HepG2 (cell line): ENCODE results near the gene PLSCR5. TPM values are rescaled to one million over a fixed set of nuclear protein-coding genes. Genes with fewer than 3 reads are reported as not detected.

Source experiments
- HOXA5 ChIP-seq: sonication (generic); formaldehyde crosslinking; IDR thresholded peaks from 2 replicates; pipeline ENCODE4 v1.4.0; 2020; ENCODE audit warnings: missing genetic modification reagents
- PRMT3 ChIP-seq: sonication (generic); formaldehyde crosslinking; IDR thresholded peaks from 2 replicates; pipeline ENCODE4 v1.8.1; 2022; ENCODE audit warnings: low read depth, mild to moderate bottlenecking, moderate library complexity, missing genetic modification reagents, borderline replicate concordance
- ZNF619 ChIP-seq: sonication (generic); formaldehyde crosslinking; IDR thresholded peaks from 2 replicates; pipeline ENCODE4 v1.4.0; 2020; ENCODE audit warnings: mild to moderate bottlenecking, missing genetic modification reagents
- ZNF782 ChIP-seq: sonication (generic); formaldehyde crosslinking; IDR thresholded peaks from 2 replicates; pipeline ENCODE4 v1.4.0; 2020; ENCODE audit warnings: missing genetic modification reagents, mild to moderate bottlenecking, borderline replicate concordance
- polyA plus RNA-seq, 8 experiments: library from polyadenylated mRNA; depleted of rRNA in 3 of 8; stranded (reverse) in 7 of 8; unstranded in 1 of 8; fragments of >200 nt; fragmentation: Illumina TruSeq in 4 of 8; extraction: Trizol in 4 of 8; gene quantifications; 2 replicates each; pipeline versions ENCODE4 v1.2.1 to v1.2.3, GENCODE V29; 2011 to 2016; ENCODE audit warnings: low read depth in 4 of 8, missing spikeins in 1 of 8, mixed read lengths in 1 of 8; ENCODE audit not compliant: insufficient read depth in 1 of 8
- total RNA-seq, 5 experiments: library from RNA; depleted of rRNA; stranded (reverse); fragments of >200 nt; fragmentation: Illumina TruSeq; extraction: Trizol; gene quantifications; 2 replicates each; pipeline ENCODE4 v1.2.3, GENCODE V29; 2016; ENCODE audit warnings: low read depth in 1 of 5
- TF ChIP-seq, protein P1 (sequence below): sonication (generic); formaldehyde crosslinking; IDR thresholded peaks from 2 replicates; pipeline ENCODE4 v1.5.1; 2020; ENCODE audit warnings: mild to moderate bottlenecking, missing genetic modification reagents, borderline replicate concordance
- TF ChIP-seq, protein P2 (sequence below): sonication (generic); formaldehyde crosslinking; IDR thresholded peaks from 2 replicates; pipeline ENCODE4 v1.5.0; 2020; ENCODE audit warnings: mild to moderate bottlenecking, missing genetic modification reagents
- TF ChIP-seq, protein P3 (sequence below): sonication (generic); formaldehyde crosslinking; IDR thresholded peaks from 2 replicates; pipeline ENCODE4 v1.4.0; 2020; ENCODE audit warnings: mild to moderate bottlenecking, missing genetic modification reagents
- TF ChIP-seq, protein P4 (sequence below): sonication (generic); formaldehyde crosslinking; IDR thresholded peaks from 2 replicates; pipeline ENCODE4 v1.5.1; 2020; ENCODE audit warnings: missing genetic modification reagents, mild to moderate bottlenecking, borderline replicate concordance

Gene PLSCR5
- total and polyA plus RNA-seq, 2 of the 13 experiments (the other 11 are each of a cell fraction or from before 2014, with no cell fraction given) = 0.50 TPM; not detected in 1

DNA sequence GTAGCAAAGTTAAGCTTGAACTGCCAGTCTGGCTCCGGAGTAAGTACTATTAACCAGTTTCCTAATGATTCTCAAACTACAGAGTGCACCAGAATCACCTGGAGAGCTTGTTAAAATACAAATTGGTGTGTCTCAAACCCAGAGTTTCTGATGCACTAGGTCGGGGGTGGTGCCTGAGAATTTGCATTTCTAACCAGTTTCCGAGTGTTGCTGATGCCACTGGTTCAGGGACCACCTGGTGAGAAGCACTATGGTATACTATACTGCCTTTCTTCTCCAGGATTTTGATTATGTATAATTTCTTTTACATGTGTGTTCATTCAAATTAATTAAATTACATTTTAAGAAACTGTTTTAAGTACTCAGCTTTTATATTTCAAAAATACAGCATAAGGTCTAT lies 48.8 kb upstream of the PLSCR5 start (continued):
- TF ChIP-seq, protein P1, sequence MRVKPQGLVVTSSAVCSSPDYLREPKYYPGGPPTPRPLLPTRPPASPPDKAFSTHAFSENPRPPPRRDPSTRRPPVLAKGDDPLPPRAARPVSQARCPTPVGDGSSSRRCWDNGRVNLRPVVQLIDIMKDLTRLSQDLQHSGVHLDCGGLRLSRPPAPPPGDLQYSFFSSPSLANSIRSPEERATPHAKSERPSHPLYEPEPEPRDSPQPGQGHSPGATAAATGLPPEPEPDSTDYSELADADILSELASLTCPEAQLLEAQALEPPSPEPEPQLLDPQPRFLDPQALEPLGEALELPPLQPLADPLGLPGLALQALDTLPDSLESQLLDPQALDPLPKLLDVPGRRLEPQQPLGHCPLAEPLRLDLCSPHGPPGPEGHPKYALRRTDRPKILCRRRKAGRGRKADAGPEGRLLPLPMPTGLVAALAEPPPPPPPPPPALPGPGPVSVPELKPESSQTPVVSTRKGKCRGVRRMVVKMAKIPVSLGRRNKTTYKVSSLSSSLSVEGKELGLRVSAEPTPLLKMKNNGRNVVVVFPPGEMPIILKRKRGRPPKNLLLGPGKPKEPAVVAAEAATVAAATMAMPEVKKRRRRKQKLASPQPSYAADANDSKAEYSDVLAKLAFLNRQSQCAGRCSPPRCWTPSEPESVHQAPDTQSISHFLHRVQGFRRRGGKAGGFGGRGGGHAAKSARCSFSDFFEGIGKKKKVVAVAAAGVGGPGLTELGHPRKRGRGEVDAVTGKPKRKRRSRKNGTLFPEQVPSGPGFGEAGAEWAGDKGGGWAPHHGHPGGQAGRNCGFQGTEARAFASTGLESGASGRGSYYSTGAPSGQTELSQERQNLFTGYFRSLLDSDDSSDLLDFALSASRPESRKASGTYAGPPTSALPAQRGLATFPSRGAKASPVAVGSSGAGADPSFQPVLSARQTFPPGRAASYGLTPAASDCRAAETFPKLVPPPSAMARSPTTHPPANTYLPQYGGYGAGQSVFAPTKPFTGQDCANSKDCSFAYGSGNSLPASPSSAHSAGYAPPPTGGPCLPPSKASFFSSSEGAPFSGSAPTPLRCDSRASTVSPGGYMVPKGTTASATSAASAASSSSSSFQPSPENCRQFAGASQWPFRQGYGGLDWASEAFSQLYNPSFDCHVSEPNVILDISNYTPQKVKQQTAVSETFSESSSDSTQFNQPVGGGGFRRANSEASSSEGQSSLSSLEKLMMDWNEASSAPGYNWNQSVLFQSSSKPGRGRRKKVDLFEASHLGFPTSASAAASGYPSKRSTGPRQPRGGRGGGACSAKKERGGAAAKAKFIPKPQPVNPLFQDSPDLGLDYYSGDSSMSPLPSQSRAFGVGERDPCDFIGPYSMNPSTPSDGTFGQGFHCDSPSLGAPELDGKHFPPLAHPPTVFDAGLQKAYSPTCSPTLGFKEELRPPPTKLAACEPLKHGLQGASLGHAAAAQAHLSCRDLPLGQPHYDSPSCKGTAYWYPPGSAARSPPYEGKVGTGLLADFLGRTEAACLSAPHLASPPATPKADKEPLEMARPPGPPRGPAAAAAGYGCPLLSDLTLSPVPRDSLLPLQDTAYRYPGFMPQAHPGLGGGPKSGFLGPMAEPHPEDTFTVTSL (CRISPR knock-in tag) = no peak
- TF ChIP-seq ZNF782 (CRISPR knock-in tag) (no peak), ZNF619 (CRISPR knock-in tag) (no peak), HOXA5 (CRISPR knock-in tag) (no peak), PRMT3 (no peak)
- TF ChIP-seq, protein P2, sequence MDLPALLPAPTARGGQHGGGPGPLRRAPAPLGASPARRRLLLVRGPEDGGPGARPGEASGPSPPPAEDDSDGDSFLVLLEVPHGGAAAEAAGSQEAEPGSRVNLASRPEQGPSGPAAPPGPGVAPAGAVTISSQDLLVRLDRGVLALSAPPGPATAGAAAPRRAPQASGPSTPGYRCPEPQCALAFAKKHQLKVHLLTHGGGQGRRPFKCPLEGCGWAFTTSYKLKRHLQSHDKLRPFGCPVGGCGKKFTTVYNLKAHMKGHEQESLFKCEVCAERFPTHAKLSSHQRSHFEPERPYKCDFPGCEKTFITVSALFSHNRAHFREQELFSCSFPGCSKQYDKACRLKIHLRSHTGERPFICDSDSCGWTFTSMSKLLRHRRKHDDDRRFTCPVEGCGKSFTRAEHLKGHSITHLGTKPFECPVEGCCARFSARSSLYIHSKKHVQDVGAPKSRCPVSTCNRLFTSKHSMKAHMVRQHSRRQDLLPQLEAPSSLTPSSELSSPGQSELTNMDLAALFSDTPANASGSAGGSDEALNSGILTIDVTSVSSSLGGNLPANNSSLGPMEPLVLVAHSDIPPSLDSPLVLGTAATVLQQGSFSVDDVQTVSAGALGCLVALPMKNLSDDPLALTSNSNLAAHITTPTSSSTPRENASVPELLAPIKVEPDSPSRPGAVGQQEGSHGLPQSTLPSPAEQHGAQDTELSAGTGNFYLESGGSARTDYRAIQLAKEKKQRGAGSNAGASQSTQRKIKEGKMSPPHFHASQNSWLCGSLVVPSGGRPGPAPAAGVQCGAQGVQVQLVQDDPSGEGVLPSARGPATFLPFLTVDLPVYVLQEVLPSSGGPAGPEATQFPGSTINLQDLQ (CRISPR knock-in tag) = no peak
- TF ChIP-seq, protein P3, sequence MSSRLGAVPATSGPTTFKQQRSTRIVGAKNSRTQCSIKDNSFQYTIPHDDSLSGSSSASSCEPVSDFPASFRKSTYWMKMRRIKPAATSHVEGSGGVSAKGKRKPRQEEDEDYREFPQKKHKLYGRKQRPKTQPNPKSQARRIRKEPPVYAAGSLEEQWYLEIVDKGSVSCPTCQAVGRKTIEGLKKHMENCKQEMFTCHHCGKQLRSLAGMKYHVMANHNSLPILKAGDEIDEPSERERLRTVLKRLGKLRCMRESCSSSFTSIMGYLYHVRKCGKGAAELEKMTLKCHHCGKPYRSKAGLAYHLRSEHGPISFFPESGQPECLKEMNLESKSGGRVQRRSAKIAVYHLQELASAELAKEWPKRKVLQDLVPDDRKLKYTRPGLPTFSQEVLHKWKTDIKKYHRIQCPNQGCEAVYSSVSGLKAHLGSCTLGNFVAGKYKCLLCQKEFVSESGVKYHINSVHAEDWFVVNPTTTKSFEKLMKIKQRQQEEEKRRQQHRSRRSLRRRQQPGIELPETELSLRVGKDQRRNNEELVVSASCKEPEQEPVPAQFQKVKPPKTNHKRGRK = no peak
- TF ChIP-seq, protein P4, sequence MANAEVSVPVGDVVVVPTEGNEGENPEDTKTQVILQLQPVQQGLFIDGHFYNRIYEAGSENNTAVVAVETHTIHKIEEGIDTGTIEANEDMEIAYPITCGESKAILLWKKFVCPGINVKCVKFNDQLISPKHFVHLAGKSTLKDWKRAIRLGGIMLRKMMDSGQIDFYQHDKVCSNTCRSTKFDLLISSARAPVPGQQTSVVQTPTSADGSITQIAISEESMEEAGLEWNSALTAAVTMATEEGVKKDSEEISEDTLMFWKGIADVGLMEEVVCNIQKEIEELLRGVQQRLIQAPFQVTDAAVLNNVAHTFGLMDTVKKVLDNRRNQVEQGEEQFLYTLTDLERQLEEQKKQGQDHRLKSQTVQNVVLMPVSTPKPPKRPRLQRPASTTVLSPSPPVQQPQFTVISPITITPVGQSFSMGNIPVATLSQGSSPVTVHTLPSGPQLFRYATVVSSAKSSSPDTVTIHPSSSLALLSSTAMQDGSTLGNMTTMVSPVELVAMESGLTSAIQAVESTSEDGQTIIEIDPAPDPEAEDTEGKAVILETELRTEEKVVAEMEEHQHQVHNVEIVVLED (CRISPR knock-in tag) = no peak
